PC-9 (cell line): ENCODE data around the gene SEMA6B.

Source experiments
- EZH2 ChIP-seq: fragments of 200-600 bp; sonication (generic); IDR thresholded peaks from 2 replicates; pipeline ENCODE4 v1.8.0; 2017; ENCODE audit warnings: antibody characterized with exemption, low read depth
- TF ChIP-seq, protein P1 (sequence below): fragments of 200-600 bp; sonication (generic); conservative IDR thresholded peaks from 2 replicates; pipeline ENCODE4 v1.6.1; 2017; ENCODE audit warnings: mixed run types, antibody characterized with exemption, mild to moderate bottlenecking, moderate library complexity

DNA sequence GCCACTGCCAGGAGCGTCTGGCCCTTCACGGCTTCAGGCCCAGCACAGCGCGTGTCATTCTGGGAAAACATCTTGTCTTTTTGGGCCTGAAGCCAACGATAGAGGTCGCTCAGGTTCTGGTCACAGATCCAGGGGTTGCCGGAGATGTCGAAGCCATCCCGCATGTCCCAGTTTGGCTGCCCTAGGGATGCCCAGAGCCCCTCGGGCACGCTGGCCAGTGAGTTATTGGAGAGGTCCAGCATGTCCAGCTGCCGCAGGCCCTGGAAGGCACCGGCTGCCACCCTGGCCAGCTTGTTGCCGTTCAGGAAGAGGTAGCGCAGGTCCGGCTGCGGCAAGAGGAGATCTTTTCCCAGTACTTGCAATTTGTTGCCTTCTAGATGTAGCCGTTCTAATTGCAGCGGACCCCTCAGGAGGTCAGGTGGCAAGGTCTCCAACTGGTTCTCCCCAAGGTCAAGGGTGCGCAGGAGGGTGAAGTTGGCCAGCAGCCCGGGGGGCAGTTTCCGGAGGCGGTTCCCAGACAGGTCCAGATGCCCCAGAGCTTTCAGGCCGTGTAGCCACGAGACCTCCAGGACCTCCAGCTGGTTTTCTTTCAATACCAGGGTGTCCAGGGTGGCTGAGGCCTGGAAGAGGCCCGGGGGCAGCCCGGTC lies 21.4 kb downstream of the SEMA6B start:
- TF ChIP-seq, protein P1, sequence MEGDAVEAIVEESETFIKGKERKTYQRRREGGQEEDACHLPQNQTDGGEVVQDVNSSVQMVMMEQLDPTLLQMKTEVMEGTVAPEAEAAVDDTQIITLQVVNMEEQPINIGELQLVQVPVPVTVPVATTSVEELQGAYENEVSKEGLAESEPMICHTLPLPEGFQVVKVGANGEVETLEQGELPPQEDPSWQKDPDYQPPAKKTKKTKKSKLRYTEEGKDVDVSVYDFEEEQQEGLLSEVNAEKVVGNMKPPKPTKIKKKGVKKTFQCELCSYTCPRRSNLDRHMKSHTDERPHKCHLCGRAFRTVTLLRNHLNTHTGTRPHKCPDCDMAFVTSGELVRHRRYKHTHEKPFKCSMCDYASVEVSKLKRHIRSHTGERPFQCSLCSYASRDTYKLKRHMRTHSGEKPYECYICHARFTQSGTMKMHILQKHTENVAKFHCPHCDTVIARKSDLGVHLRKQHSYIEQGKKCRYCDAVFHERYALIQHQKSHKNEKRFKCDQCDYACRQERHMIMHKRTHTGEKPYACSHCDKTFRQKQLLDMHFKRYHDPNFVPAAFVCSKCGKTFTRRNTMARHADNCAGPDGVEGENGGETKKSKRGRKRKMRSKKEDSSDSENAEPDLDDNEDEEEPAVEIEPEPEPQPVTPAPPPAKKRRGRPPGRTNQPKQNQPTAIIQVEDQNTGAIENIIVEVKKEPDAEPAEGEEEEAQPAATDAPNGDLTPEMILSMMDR = no peak
- no peak for TF ChIP-seq EZH2
